Right lobe of liver (tissue), 6 donors: ENCODE data around the gene PRDX6. TPM values are rescaled to one million over a fixed set of nuclear protein-coding genes. Genes with fewer than 3 reads are reported as not detected.

ENCODE experiments used
- ATAC-seq, 4 donors: fragments of 200-7000 bp; cut with Tn5 transposase; one replicate each; pipeline ENCODE4 v1.9.1; 2020; ENCODE audit warnings: mild to moderate bottlenecking in 4 of 4, moderate library complexity in 4 of 4
- DNase-seq, 3 donors: peaks; one replicate each; pipeline ENCODE4 v3.0.0-alpha.2; 2020
- H3K27ac ChIP-seq, 3 donors: fragments of 200-600 bp; one replicate each; pipeline ENCODE4 v1.8.0; 2022
- H3K27me3 ChIP-seq, 2 donors: fragments of 200-600 bp; one replicate each; pipeline ENCODE4 v1.8.0; 2022
- H3K36me3 ChIP-seq, 4 donors: fragments of 200-600 bp; sonication (generic) in 1 of 4; one replicate each; pipeline versions ENCODE4 v1.5.1 to v1.8.0; 2017 to 2022; ENCODE audit warnings: control low read depth in 1 of 4
- H3K4me1 ChIP-seq, 4 donors: fragments of 200-600 bp; sonication (generic) in 1 of 4; one replicate each; pipeline versions ENCODE4 v1.5.1 to v1.8.0; 2017 to 2022; ENCODE audit warnings: control low read depth in 1 of 4
- H3K4me3 ChIP-seq, 3 donors: fragments of 200-600 bp; one replicate each; pipeline ENCODE4 v1.8.0; 2022
- H3K9me3 ChIP-seq, 4 donors: fragments of 200-600 bp; sonication (generic) in 1 of 4; one replicate each; pipeline versions ENCODE4 v1.5.1 to v1.8.0; 2017 to 2022; ENCODE audit warnings: control low read depth in 1 of 4
- POLR2A ChIP-seq: fragments of 450-650 bp; IDR thresholded peaks from one replicate; pipeline ENCODE4 v1.6.1; 2017; ENCODE audit warnings: antibody characterized with exemption, mild to moderate bottlenecking
- WGBS: methylation state at CpG from one replicate; pipeline ENCODE4 v1.1.6; 2018; ENCODE audit warnings: low coverage, low lambda C conversion rate; ENCODE audit not compliant: insufficient coverage; ENCODE audit errors: missing lambda C conversion rate; 5-methylcytosine and 5-hydroxymethylcytosine counted together
- intact Hi-C, 2 donors: fragments of 100-400 bp; cut with DNase I; formaldehyde crosslinking; loops; one replicate each; pipeline versions ENCODE4 v1.11.2 to v1.14.1; 2022
- total RNA-seq, 6 experiments: library from RNA; depleted of rRNA in 2 of 6; stranded (reverse); fragments of >200 nt in 2 of 6; fragmentation: NEBNext Ultra II Directional in 3 of 6; extraction: Animal tissue kit (Norgen Biotek cat#: 25700) in 3 of 6; gene quantifications; one replicate each; pipeline versions ENCODE4 v1.1.0 to v1.2.4, GENCODE V29; 2016 to 2023
- TF ChIP-seq, protein P1 (sequence below), 4 donors: fragments of 200-600 bp in 3 of 4; fragments of 450-650 bp in 1 of 4; IDR thresholded peaks; one replicate each; pipeline versions ENCODE4 v1.5.1 to v1.8.0; 2016 to 2022; ENCODE audit warnings: antibody characterized with exemption in 4 of 4, mild to moderate bottlenecking in 2 of 4
- donor health status: DM: no; HTN: yes; CAD: no.
- donor health status: DM: no; HTN: no; CAD: no.
- donor health status: DM: no; HTN: no; CAD: no.
- donor health status: DM: no; HTN: yes; CAD: no.
- donor health status: DM: no; HTN: yes; CAD: no.

PRDX6 gene
- total RNA-seq, 6 experiments from 2014 or later, result 213 to 552 (median 407) TPM

DNA sequence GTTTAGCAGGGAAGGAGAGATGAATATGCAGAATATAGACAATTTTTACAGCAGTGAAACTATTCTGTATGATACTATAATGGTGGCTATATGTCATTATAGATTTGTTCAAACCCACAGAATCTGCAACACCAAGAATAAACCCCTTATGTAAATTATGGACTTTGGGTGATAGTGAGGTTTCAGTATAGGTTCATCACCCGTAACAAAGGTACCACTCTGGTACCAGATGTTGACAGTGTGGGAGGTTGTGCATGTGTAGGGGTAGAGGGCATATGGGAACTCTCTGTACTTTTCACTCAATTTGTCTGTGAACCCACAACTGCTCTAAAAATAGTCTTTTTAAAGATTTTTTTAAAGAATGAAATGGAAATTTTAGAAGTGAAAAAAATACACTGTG lies 29.9 kb upstream of the PRDX6 start:
- no peak for ATAC-seq
- no peak overlapping the region for H3K4me3 ChIP-seq
- peaks cover 0 to 4% (median 2%) of the 10 kb centered on the region in 4 donors for H3K4me1 ChIP-seq
- intact Hi-C loops, result no loop called here
- H3K36me3 ChIP-seq, result no peaks in the 10 kb centered on the region
- no peaks in the 10 kb centered on the region for H3K27me3 ChIP-seq
- no peak overlapping the region for H3K27ac ChIP-seq
- no peak for DNase-seq
- 100% methylated on average over 1 of the region's 1 CpG for WGBS
- H3K9me3 ChIP-seq, result no peaks in the 10 kb centered on the region
- TF ChIP-seq, protein P1, sequence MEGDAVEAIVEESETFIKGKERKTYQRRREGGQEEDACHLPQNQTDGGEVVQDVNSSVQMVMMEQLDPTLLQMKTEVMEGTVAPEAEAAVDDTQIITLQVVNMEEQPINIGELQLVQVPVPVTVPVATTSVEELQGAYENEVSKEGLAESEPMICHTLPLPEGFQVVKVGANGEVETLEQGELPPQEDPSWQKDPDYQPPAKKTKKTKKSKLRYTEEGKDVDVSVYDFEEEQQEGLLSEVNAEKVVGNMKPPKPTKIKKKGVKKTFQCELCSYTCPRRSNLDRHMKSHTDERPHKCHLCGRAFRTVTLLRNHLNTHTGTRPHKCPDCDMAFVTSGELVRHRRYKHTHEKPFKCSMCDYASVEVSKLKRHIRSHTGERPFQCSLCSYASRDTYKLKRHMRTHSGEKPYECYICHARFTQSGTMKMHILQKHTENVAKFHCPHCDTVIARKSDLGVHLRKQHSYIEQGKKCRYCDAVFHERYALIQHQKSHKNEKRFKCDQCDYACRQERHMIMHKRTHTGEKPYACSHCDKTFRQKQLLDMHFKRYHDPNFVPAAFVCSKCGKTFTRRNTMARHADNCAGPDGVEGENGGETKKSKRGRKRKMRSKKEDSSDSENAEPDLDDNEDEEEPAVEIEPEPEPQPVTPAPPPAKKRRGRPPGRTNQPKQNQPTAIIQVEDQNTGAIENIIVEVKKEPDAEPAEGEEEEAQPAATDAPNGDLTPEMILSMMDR (IDR thresholded peaks at IDR 0.05), result no peak
- no peak for TF ChIP-seq POLR2A

DNA sequence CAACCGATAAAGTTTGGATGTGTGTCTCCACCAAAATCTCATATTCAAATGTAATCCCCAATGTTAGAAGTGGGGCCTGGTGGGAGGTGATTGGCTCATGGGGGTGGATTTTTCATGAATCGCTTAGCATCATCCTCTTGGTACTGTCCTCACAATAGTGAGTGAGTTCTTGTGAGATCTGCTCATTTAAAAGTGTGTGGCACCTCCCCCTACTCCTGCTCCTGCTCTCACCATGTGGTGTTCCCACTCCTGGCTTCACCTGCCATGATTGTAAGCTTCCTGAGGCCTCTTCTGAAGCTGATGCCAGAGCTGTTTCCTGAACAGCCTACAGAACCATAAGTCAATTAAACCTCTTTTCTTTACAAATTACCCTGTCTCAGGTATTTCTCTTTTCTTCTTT lies 28.2 kb upstream of the PRDX6 start:
- no peaks in the 10 kb centered on the region for H3K36me3 ChIP-seq
- DNase-seq, result no peak
- 55% methylated on average over 1 of the region's 2 CpGs for WGBS
- H3K27me3 ChIP-seq, result no peaks in the 10 kb centered on the region
- peaks cover 0 to 13% (median 5%) of the 10 kb centered on the region in 4 donors for H3K4me1 ChIP-seq
- ATAC-seq, result no peak
- H3K27ac ChIP-seq, result no peak overlapping the region
- TF ChIP-seq, protein P1 (IDR thresholded peaks at IDR 0.05), result no peak
- no peak for TF ChIP-seq POLR2A
- H3K4me3 ChIP-seq, result no peak overlapping the region
- intact Hi-C loops, result no loop called here
- no peaks in the 10 kb centered on the region for H3K9me3 ChIP-seq

DNA sequence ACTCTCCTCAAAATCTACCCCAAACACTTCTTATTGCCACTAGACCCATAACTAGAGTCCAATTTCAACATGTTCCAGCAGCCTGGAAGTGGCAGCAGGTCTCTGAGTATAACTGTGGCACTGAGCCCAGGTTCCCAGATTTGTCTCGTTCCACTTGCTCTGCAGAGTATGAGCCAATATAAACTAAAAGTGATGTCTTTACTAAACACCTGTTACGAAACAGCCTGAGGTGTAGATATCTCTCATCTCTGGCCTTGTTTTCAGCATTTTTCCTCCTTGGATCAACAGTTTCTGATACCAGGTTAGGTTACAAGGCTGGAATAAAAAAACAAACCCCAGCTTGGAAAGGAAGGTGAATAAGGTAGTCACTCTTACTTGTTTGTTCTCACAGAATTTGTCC lies 25.2 kb upstream of the PRDX6 start:
- Histone ChIP-seq H3K27me3 (no peaks in the 10 kb centered on the region), H3K9me3 (no peaks in the 10 kb centered on the region), H3K36me3 (no peaks in the 10 kb centered on the region), H3K27ac (peak overlapping the region in 2 of 3 donors; percentile 79 to 85), H3K4me1 (peaks cover 0 to 13% (median 5%) of the 10 kb centered on the region in 4 donors), H3K4me3 (no peak overlapping the region)
- 44% methylated on average over 2 of the region's 2 CpGs for WGBS
- intact Hi-C loops, result no loop called here
- peak; percentile 95 to 100 (median 98) for ATAC-seq
- TF ChIP-seq, protein P1 (IDR thresholded peaks at IDR 0.05), result no peak
- no peak for TF ChIP-seq POLR2A
- peak; percentile 76 to 94 (median 81) for DNase-seq

DNA sequence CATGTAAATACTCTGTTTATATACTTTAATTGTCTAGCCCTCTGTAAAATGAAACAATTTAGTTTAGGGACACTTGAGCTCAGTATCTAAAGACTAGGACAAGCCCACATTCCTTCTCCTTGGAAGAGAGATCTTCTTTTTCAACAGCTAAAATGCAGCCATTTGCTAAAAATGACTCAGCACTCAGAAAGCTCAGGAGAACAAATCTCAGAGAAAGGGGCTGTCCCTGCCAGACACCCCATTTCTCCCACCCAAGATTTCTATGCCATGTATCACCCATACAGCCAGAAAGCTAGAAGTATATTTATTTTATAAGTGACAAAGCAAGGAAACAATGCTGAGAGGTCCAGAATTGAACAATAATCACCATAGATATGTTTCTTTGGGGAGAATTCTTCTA lies 23.2 kb upstream of the PRDX6 start:
- Histone ChIP-seq H3K36me3 (no peaks in the 10 kb centered on the region), H3K27ac (no peak overlapping the region), H3K27me3 (no peaks in the 10 kb centered on the region), H3K4me1 (peaks cover 0 to 13% (median 5%) of the 10 kb centered on the region in 4 donors), H3K4me3 (no peak overlapping the region), H3K9me3 (no peaks in the 10 kb centered on the region)
- ATAC-seq (no peak), DNase-seq (no peak)
- no peak for TF ChIP-seq POLR2A
- TF ChIP-seq, protein P1 (IDR thresholded peaks at IDR 0.05), result no peak
- intact Hi-C loops, result no loop called here

DNA sequence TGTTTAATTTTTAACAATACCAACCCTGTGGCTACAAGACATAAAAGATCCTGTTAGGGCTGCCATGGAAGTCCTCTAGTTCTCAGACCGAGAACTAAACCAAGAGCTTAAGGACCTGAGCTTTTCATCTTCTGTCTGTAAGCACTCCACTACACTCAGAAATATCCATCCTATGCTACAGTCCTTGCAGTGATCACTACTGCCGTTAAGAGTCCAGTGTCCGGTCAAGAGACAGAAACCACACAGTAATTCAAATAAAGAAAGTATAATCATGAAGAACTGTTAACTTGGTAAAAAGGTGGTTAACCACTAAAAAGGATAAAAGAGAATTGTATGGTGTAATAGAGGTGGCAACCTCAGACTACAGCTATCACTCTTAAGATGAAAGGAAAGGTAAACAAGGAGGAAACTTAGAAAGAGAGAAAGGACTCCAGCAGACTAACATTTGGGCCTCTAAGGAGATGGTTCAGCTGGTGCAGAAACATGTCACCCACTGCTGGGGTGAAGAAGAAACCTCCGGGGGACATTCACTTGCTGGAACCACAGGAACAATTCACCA lies 22.1 kb upstream of the PRDX6 start:
- intact Hi-C loops, result no loop called here
- Histone ChIP-seq H3K9me3 (no peaks in the 10 kb centered on the region), H3K27ac (no peak overlapping the region), H3K4me1 (peaks cover 0 to 13% (median 5%) of the 10 kb centered on the region in 4 donors), H3K36me3 (no peaks in the 10 kb centered on the region), H3K4me3 (no peak overlapping the region), H3K27me3 (no peaks in the 10 kb centered on the region)
- no peak for TF ChIP-seq POLR2A
- TF ChIP-seq, protein P1 (IDR thresholded peaks at IDR 0.05), result no peak
- 85% methylated on average over 4 of the region's 4 CpGs for WGBS
- no peak for DNase-seq
- no peak for ATAC-seq
